ENCODE measurements around the gene MESD.
A peak's percentile ranks its signal among the peaks of the same experiment; 100 is the strongest.

The MESD gene

DNA sequence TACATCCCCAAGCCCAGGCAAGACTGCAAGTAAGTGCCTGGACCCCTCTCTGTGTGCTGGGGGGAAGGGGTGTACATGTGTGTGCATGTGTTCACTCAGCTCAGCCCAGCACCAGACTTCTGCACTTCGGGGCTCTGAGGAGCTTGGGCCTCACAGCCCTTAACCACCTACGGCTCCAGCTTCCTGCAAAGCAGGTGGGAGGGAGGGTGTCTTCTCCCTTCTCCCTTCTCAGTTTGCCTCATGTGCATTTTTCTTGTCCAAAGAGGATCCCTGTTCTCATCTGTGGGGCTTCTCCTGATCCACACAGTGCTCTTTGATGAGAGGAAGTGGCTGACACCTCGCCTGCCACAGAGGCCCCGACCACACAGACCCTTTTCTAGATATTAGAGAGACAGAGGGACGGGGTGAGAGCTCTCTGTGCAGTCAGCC, 69.3 kb downstream of the MESD start:
- H3K9me3 Mint-ChIP-seq = no peaks in the 10 kb centered on the region
- peak; percentile 16 for DNase-seq (ENCODE audit: low spot score)
- no peaks in the 10 kb centered on the region for H3K36me3 Mint-ChIP-seq (ENCODE audit: low read depth)
- no peaks in the 10 kb centered on the region for H3K27me3 Mint-ChIP-seq (ENCODE audit: low read depth)
- no peak overlapping the region for H3K27ac Mint-ChIP-seq
- peak overlapping the region; percentile 21 for H3K4me3 Mint-ChIP-seq
- peaks cover 13% of the 10 kb centered on the region for H3K4me1 Mint-ChIP-seq (ENCODE audit: low read depth)

DNA sequence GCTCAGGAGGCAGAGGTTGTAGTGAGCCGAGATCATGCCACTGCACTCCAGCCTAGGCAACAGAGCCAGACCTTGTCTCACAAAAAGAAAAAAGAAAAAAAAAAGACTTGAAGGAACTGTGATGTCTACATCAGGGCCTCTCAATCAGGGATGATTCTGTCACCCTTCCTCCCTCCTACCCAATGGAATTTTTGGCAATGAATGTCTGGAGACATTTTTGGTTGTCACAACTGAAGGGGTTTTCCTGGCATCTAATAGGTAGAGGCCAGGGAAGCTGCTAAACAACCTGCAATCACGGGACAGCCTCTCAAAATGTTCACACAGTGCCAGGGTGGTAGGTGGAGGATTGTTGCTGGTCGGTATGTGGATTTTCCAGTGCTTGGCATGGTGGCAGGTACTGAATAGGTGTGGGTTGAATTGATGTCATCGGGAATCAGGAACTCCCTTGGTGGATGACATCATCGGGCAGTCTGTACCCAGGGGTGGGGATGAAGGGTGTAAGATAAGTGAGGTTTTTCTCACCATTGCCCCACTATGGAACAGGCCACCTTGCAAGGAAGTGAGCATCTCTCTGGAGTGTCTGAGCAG, 71.3 kb downstream of the MESD start:
- Mint-ChIP-seq H3K27ac (no peak overlapping the region), H3K9me3 (no peaks in the 10 kb centered on the region), H3K4me1 (ENCODE audit: low read depth) (peaks cover 13% of the 10 kb centered on the region), H3K4me3 (no peak overlapping the region), H3K27me3 (ENCODE audit: low read depth) (no peaks in the 10 kb centered on the region), H3K36me3 (ENCODE audit: low read depth) (no peaks in the 10 kb centered on the region)
- DNase-seq (ENCODE audit: low spot score) = no peak

DNA sequence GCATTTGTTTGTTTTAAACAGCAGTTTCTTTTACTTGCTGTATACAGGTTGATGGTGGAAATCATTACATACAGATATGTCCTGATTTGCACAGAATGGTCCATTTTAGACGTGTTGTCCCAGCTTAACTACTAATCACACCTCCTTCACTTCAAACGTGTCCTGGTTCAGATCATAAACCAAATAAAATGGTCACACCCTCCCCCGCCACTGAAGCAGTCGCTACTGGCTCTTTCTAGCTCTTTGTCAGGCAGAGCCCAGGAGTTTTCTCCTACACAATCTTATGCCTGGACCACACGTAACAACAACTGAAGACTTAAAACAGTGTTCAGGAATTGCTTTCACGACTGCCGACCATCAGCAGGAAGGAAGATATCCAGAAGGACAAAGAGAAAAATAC, 73.6 kb downstream of the MESD start:
- Mint-ChIP-seq H3K27ac (no peak overlapping the region), H3K27me3 (ENCODE audit: low read depth) (no peaks in the 10 kb centered on the region), H3K4me1 (ENCODE audit: low read depth) (peaks cover 13% of the 10 kb centered on the region), H3K36me3 (ENCODE audit: low read depth) (no peaks in the 10 kb centered on the region), H3K4me3 (no peak overlapping the region), H3K9me3 (no peaks in the 10 kb centered on the region)
- no peak for DNase-seq (ENCODE audit: low spot score)

DNA sequence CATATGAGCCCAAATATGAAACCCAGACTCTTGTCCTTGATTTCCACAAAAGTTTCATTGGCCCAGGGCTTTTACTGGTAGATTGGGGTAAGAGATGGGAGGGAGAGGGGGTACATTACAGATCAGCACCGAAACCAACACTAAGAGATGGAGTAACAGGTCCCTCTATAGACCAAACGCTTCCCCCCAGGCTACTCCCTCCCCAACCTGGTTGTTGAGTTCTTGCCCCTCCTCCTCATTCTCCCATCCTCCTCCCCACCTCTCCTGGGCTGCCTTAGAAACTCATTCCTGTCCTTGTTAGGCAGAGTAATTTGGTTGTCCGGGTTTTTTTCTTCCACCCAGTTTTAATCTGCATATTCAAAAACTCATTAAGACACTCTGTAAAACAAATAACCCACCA, 74.1 kb downstream of the MESD start:
- H3K36me3 Mint-ChIP-seq (ENCODE audit: low read depth) = no peaks in the 10 kb centered on the region
- no peak overlapping the region for H3K4me3 Mint-ChIP-seq
- peaks cover 8% of the 10 kb centered on the region for H3K4me1 Mint-ChIP-seq (ENCODE audit: low read depth)
- H3K27me3 Mint-ChIP-seq (ENCODE audit: low read depth) = no peaks in the 10 kb centered on the region
- H3K27ac Mint-ChIP-seq = no peak overlapping the region
- no peak for DNase-seq (ENCODE audit: low spot score)
- H3K9me3 Mint-ChIP-seq = no peaks in the 10 kb centered on the region

DNA sequence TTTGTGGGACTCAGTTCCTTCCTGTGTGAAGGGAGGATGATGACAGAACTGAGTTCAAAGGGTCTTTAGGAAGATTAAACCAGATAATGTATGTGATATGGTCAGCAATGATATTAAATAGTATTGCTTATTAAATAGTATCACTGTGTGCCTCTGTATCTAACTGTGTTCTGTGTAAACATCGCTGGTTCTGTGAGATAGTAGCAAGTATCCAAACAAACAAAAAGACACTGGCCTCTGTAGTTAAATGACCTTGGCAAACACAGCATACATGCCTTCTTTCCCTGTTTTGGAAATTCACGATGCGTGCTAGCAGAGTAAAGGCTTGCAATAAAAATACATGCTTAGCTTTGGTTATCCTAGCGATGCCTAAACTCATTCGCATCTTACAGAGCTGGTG, 76.1 kb downstream of the MESD start:
- Mint-ChIP-seq H3K4me1 (ENCODE audit: low read depth) (no peaks in the 10 kb centered on the region), H3K36me3 (ENCODE audit: low read depth) (no peaks in the 10 kb centered on the region), H3K27ac (no peak overlapping the region), H3K9me3 (no peaks in the 10 kb centered on the region), H3K27me3 (ENCODE audit: low read depth) (no peaks in the 10 kb centered on the region), H3K4me3 (no peak overlapping the region)
- DNase-seq (ENCODE audit: low spot score) = no peak

DNA sequence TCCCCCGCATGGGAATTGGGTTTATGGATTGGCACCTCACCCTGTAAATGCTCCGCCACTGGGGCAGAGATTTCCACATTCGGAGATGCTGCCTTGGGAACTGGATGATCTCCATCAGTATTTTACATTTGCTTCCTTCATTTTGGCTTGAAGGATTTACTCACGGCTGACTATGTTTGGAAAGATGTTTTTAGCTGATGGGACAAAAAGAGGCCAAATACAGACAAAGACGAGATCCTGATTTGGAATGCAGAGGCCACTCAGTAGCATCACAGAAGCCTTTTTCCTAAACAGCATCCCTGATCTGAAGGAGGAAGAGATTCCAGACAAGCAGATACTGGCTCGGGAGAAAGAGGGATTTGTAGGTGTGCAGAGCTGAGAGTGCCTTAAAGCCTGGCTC, 76.9 kb downstream of the MESD start:
- no peak overlapping the region for H3K4me3 Mint-ChIP-seq
- H3K27me3 Mint-ChIP-seq (ENCODE audit: low read depth) = no peaks in the 10 kb centered on the region
- H3K9me3 Mint-ChIP-seq = no peaks in the 10 kb centered on the region
- no peaks in the 10 kb centered on the region for H3K4me1 Mint-ChIP-seq (ENCODE audit: low read depth)
- no peak for DNase-seq (ENCODE audit: low spot score)
- no peak overlapping the region for H3K27ac Mint-ChIP-seq
- no peaks in the 10 kb centered on the region for H3K36me3 Mint-ChIP-seq (ENCODE audit: low read depth)

DNA sequence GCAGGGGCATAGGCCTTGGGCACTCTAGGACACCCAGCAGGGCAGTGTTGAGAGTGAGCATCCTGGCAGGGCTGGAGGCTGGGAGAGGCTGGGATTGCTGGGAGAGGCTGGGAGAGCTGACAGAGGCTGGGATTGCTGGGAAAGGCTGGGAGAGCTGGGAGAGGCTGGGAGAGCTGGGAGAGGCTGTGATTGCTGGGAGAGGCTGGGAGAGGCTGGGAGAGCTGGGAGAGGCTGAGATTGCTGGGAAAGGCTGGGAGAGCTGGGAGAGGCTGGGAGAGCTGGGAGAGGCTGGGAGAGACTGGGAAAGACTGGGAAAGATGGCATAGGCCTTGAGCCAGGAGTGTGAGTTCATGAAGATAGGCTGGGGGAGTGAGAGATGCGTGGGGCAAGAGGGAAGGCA, 77.8 kb downstream of the MESD start:
- H3K36me3 Mint-ChIP-seq (ENCODE audit: low read depth) = no peaks in the 10 kb centered on the region
- no peak for DNase-seq (ENCODE audit: low spot score)
- no peak overlapping the region for H3K4me3 Mint-ChIP-seq
- no peaks in the 10 kb centered on the region for H3K27me3 Mint-ChIP-seq (ENCODE audit: low read depth)
- H3K27ac Mint-ChIP-seq = no peak overlapping the region
- no peaks in the 10 kb centered on the region for H3K9me3 Mint-ChIP-seq
- no peaks in the 10 kb centered on the region for H3K4me1 Mint-ChIP-seq (ENCODE audit: low read depth)

DNA sequence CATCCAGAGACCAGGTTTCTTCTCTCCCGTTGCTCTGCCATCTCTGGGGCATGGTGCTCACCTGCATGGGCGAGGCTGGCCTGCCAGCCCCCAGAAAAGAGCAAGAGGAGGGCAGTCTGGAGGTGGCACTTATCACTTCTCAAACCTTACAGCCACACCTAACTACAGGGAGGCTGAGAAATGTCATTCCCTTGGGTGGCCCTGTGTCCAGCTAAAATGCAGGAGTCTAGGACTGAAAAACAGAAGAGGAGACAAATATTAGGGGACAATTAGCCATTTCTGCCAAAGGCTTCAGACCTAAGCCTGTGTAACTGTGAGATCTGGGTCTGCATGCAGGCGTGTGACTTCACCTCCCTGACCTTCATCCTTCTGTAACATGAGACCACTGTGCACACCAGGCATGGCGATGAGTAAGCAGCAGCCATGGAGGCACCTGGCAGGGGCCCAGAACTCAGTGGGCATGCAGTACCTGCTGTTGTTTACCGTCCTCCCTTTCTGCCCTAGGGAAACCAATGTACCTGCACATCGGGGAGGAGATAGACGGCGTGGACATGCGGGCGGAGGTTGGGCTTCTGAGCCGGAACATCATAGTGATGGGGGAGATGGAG, 83.4 kb downstream of the MESD start:
- no peak for DNase-seq (ENCODE audit: low spot score)

DNA sequence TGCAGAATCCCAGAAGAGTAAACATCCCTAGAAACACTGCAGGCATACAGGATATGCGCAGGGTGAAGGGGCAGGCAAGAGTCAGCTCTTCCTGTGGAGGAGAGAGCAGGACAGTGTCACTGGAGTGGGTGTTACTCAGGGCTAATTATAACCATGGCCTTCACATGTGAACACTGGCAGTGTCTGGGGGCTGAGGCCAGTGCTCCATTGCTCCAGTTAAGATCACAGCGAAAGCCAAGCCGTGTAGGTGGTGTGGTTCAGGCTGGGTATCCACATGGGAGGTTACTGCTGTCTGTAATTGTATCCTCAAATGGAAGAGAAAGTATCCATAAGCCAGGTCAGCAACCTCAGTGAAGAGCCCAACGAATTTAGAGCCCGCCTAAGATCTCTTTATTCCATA, 84.6 kb downstream of the MESD start:
- DNase-seq (ENCODE audit: low spot score) = no peak
- Mint-ChIP-seq H3K36me3 (ENCODE audit: low read depth) (no peaks in the 10 kb centered on the region), H3K4me1 (ENCODE audit: low read depth) (no peaks in the 10 kb centered on the region), H3K4me3 (no peak overlapping the region), H3K9me3 (no peaks in the 10 kb centered on the region), H3K27ac (no peak overlapping the region), H3K27me3 (ENCODE audit: low read depth) (no peaks in the 10 kb centered on the region)

More for the DNA sequence above, 83.4 kb downstream of the MESD start:
- Mint-ChIP-seq H3K27ac (no peak overlapping the region), H3K27me3 (ENCODE audit: low read depth) (no peaks in the 10 kb centered on the region), H3K4me1 (ENCODE audit: low read depth) (no peaks in the 10 kb centered on the region), H3K9me3 (no peaks in the 10 kb centered on the region), H3K4me3 (no peak overlapping the region), H3K36me3 (ENCODE audit: low read depth) (no peaks in the 10 kb centered on the region)

DNA sequence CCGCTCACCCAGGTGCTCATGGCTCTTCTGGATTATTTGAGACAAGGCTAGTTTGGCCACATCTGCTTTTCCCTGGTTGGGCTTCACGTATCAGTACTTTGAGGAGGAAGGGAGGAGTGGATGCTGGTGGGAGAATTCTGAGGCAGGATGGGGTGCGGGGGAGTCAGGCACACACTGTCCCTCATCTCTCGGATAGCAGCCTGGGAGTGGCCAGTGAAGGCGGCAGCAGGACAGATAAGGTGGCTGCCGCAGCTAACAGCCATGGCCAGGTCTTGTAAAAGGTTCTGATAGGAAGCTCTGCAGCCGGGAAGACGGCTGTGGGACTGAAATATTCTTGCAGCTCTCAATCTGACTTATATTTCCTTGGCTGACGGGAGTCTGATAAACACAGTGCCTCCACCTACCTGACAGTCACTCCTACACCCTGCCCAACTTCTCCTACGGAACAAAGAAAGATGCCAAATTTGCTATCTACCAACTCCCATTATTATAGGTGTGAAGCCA, 87.3 kb downstream of the MESD start:
- no peak for DNase-seq (ENCODE audit: low spot score)
- H3K27ac Mint-ChIP-seq = no peak overlapping the region
- no peaks in the 10 kb centered on the region for H3K27me3 Mint-ChIP-seq (ENCODE audit: low read depth)
- H3K4me3 Mint-ChIP-seq = no peak overlapping the region
- H3K9me3 Mint-ChIP-seq = no peaks in the 10 kb centered on the region
- H3K36me3 Mint-ChIP-seq (ENCODE audit: low read depth) = no peaks in the 10 kb centered on the region
- no peaks in the 10 kb centered on the region for H3K4me1 Mint-ChIP-seq (ENCODE audit: low read depth)

DNA sequence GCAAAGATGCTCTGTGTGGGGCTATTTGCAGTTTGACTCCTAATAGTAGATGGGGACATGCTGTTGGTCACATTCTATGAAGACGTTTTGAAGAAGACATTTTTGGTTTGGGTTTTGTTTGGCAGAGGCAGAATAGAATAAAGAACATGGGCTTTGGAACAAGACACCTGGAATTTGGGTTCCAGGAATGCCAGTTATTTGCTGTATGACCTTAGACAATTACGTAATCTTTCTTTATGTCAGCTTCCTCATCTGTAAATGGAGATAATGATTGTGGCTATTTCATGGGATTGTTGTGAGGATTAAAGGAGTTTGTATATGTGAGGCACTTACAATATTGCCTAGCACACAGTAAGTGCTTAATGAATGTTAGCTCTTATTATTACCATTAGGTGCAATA, 91.6 kb downstream of the MESD start:
- DNase-seq (ENCODE audit: low spot score) = no peak
- Mint-ChIP-seq H3K4me3 (no peak overlapping the region), H3K9me3 (peaks cover 5% of the 10 kb centered on the region), H3K27me3 (ENCODE audit: low read depth) (no peaks in the 10 kb centered on the region), H3K36me3 (ENCODE audit: low read depth) (peaks cover 4% of the 10 kb centered on the region), H3K27ac (no peak overlapping the region), H3K4me1 (ENCODE audit: low read depth) (no peaks in the 10 kb centered on the region)

Measured in T-helper 2 cell treated with Interferon-gamma antibody and Interleukin-4, amounts not matched to agents 5 μg/mL and 100 μg/mL, for 36 hours (primary cell).